NB4 (cell line): ENCODE measurements around the gene SORT1.

ENCODE experiments used
- CTCF ChIP-seq: IDR thresholded peaks from one replicate; pipeline ENCODE4 v1.5.1; 2012; ENCODE audit warnings: low read depth, low read length
- MAX ChIP-seq: IDR thresholded peaks from 2 replicates; pipeline ENCODE4 v1.6.1; 2011; ENCODE audit warnings: low read depth, low read length
- MYC ChIP-seq: IDR thresholded peaks from 2 replicates; pipeline ENCODE4 v1.6.1; 2011; ENCODE audit warnings: low read depth, low read length
- POLR2A ChIP-seq: IDR thresholded peaks from 2 replicates; pipeline ENCODE4 v1.6.1; 2011; ENCODE audit warnings: mild to moderate bottlenecking; ENCODE audit not compliant: insufficient read length; ENCODE audit errors: extremely low read depth

GRCh38 chr1:109315288-109315687, 82.4 kb downstream of the SORT1 start:
- TF ChIP-seq CTCF (no peak), POLR2A (no peak), MAX (no peak), MYC (no peak)
